PC-3 (cell line): Measurements from ENCODE around the gene GRB2. TPM values are rescaled to one million over a fixed set of nuclear protein-coding genes. Genes with fewer than 3 reads are reported as not detected.

Experiments used
- ATAC-seq: fragments of 200-7000 bp; cut with Tn5 transposase; 2 replicates; pipeline ENCODE4 v1.9.1; 2020; ENCODE audit warnings: mild to moderate bottlenecking, moderate library complexity
- BruUV-seq: library from RNA; stranded (reverse); fragments of 400-500 nt; replicated peaks from 2 replicates; lab custom pipeline; 2021; lab: Mats Ljungman, UMichigan
- CTCF ChIA-PET: fragments of 300-600 bp; sonication (Branson Sonifier 250); formaldehyde crosslinking; loops from one replicate; lab custom pipeline; 2022; ENCODE audit warnings: antibody characterized with exemption; lab: Charles Lee
- POLR2A ChIA-PET: fragments of 300-600 bp; sonication (Branson Sonifier 250); formaldehyde crosslinking; loops from one replicate; lab custom pipeline; 2022; ENCODE audit warnings: antibody characterized with exemption; ENCODE audit not compliant: unreplicated experiment; lab: Charles Lee
- DNase-seq: peaks from one replicate; pipeline ENCODE4 v3.0.0-alpha.2; 2015
- H2AFZ ChIP-seq: fragments of 300-600 bp; sonication (generic); 2 replicates; pipeline ENCODE4 v1.6.0; 2016; ENCODE audit warnings: antibody characterized with exemption, low read length
- H3F3A ChIP-seq: fragments of 300-600 bp; sonication (generic); one replicate; pipeline ENCODE4 v1.6.0; 2017; ENCODE audit warnings: antibody characterized with exemption, low read length, control low read depth, mild to moderate bottlenecking; ENCODE audit not compliant: unreplicated experiment
- H3K27ac ChIP-seq: fragments of 300-600 bp; sonication (generic); 2 replicates; pipeline ENCODE4 v1.5.1; 2016; ENCODE audit warnings: mild to moderate bottlenecking, low read length
- H3K27me3 ChIP-seq: fragments of 300-600 bp; sonication (generic); 2 replicates; pipeline ENCODE4 v1.6.1; 2016; ENCODE audit warnings: low read length, mixed read lengths
- H3K36me3 ChIP-seq: fragments of 300-600 bp; sonication (generic); 2 replicates; pipeline ENCODE4 v1.6.1; 2016; ENCODE audit warnings: low read depth, mixed run types, low read length, mixed read lengths
- H3K4me1 ChIP-seq: fragments of 300-600 bp; sonication (generic); 2 replicates; pipeline ENCODE4 v1.5.1; 2016; ENCODE audit warnings: low read length; ENCODE audit not compliant: insufficient read depth
- H3K4me2 ChIP-seq: fragments of 300-600 bp; sonication (generic); 2 replicates; pipeline ENCODE4 v1.6.0; 2016; ENCODE audit warnings: low read length
- H3K4me3 ChIP-seq: fragments of 300-600 bp; sonication (generic); 2 replicates; pipeline ENCODE4 v1.5.1; 2016; ENCODE audit warnings: mild to moderate bottlenecking, low read length, mixed read lengths
- H3K79me2 ChIP-seq: fragments of 300-600 bp; sonication (generic); 2 replicates; pipeline ENCODE4 v1.6.1; 2017; ENCODE audit warnings: low read length, mixed read lengths
- H3K9ac ChIP-seq: fragments of 300-600 bp; sonication (generic); 2 replicates; pipeline ENCODE4 v1.6.0; 2016; ENCODE audit warnings: mild to moderate bottlenecking, low read length
- H3K9me2 ChIP-seq: fragments of 300-600 bp; sonication (generic); replicated peaks from 2 replicates; pipeline ENCODE4 v1.6.1; 2016; ENCODE audit warnings: mixed run types, low read length, mixed read lengths
- H3K9me3 ChIP-seq: fragments of 300-600 bp; sonication (generic); 2 replicates; pipeline ENCODE4 v1.6.1; 2016; ENCODE audit warnings: low read length, mixed read lengths
- H4K20me1 ChIP-seq: fragments of 300-600 bp; sonication (generic); 2 replicates; pipeline ENCODE4 v1.6.1; 2016; ENCODE audit warnings: low read length, mixed read lengths
- CTCF ChIP-seq: fragments of 300-600 bp; sonication (generic); conservative IDR thresholded peaks from 2 replicates; pipeline ENCODE4 v1.5.1; 2017; ENCODE audit warnings: antibody characterized with exemption, low read depth, mild to moderate bottlenecking, low read length
- EZH2 ChIP-seq: fragments of 300-600 bp; sonication (generic); IDR thresholded peaks from one replicate; pipeline ENCODE4 v1.6.1; 2017; ENCODE audit warnings: antibody characterized with exemption, mild to moderate bottlenecking, low read length; ENCODE audit not compliant: unreplicated experiment
- EZH2phosphoT487 ChIP-seq: fragments of 300-600 bp; sonication (generic); IDR thresholded peaks from 2 replicates; pipeline ENCODE4 v1.6.1; 2018; ENCODE audit warnings: mild to moderate bottlenecking, antibody characterized with exemption, low read length, borderline replicate concordance
- intact Hi-C: fragments of 100-400 bp; cut with micrococcal nuclease; formaldehyde crosslinking; loops from 2 replicates; pipeline ENCODE4 v1.9.0; 2023
- total RNA-seq: library from RNA; depleted of rRNA; stranded (reverse); fragments of >200 nt; gene quantifications from 2 replicates; pipeline ENCODE4 v1.2.3, GENCODE V29; 2014

GRB2 gene
- total RNA-seq, 1 experiment from 2014 or later: 224 TPM

GRCh38 chr17:75325348-75325747, 80.1 kb downstream of the GRB2 start:
- ATAC-seq: no peak
- CTCF ChIA-PET: no interaction called here

GRCh38 chr17:75321506-75321905, 84.0 kb downstream of the GRB2 start:
- 0 out of 2 replicates have a peak, but pooled peaks cover 2% of the 10 kb centered on the region for H3K79me2 ChIP-seq
- no peak overlapping the region for H2AFZ ChIP-seq
- POLR2A ChIA-PET: interaction anchor here (0.7 kb wide), 1 partner anchor 88 kb away, joined by 11 read pairs; no protein-coding TSS in a partner anchor
- H3K4me1 ChIP-seq: no peaks in the 10 kb centered on the region
- intact Hi-C loops: no loop called here
- no peaks in the 10 kb centered on the region for H3K27me3 ChIP-seq
- no peak overlapping the region for H3K27ac ChIP-seq
- no TSS peak for BruUV-seq
- H4K20me1 ChIP-seq: no peaks in the 10 kb centered on the region
- no peak for ATAC-seq
- CTCF ChIA-PET: no interaction called here
- no peak overlapping the region for H3K9ac ChIP-seq
- TF ChIP-seq EZH2phosphoT487: no peak
- no peak for TF ChIP-seq EZH2
- no peak for TF ChIP-seq CTCF
- no peaks in the 10 kb centered on the region for H3K9me3 ChIP-seq
- no peaks in the 10 kb centered on the region for H3K9me2 ChIP-seq
- H3K4me3 ChIP-seq: no peak overlapping the region
- no peaks in the 10 kb centered on the region for H3F3A ChIP-seq
- H3K4me2 ChIP-seq: no peak overlapping the region
- no peak for DNase-seq
- H3K36me3 ChIP-seq: peaks cover 37% of the 10 kb centered on the region

More at GRCh38 chr17:75325348-75325747, 80.1 kb downstream of the GRB2 start:
- Histone ChIP-seq H3K27me3 (no peaks in the 10 kb centered on the region), H3F3A (no peaks in the 10 kb centered on the region), H3K9me2 (no peaks in the 10 kb centered on the region), H3K27ac (no peak overlapping the region), H4K20me1 (no peaks in the 10 kb centered on the region), H3K4me1 (no peaks in the 10 kb centered on the region), H3K79me2 (peaks cover 13% of the 10 kb centered on the region), H3K9me3 (no peaks in the 10 kb centered on the region), H3K4me2 (no peak overlapping the region), H3K36me3 (peaks cover 37% of the 10 kb centered on the region), H3K9ac (no peak overlapping the region), H2AFZ (no peak overlapping the region), H3K4me3 (no peak overlapping the region)
- POLR2A ChIA-PET: interaction anchor here (0.6 kb wide), 1 partner anchor 45 kb away, joined by 3 read pairs; no protein-coding TSS in a partner anchor
- TF ChIP-seq EZH2: no peak
- no peak for TF ChIP-seq EZH2phosphoT487
- TF ChIP-seq CTCF: no peak
- DNase-seq: no peak
- no TSS peak for BruUV-seq
- intact Hi-C loops: no loop called here

GRCh38 chr17:75319904-75320691, 85.4 kb downstream of the GRB2 start:
- POLR2A ChIA-PET: no interaction called here
- DNase-seq: no peak
- Histone ChIP-seq H3K9me3 (no peaks in the 10 kb centered on the region), H3K79me2 (no peaks in the 10 kb centered on the region), H3K36me3 (peaks cover 31% of the 10 kb centered on the region), H3F3A (no peaks in the 10 kb centered on the region), H3K9ac (no peak overlapping the region), H3K4me1 (no peaks in the 10 kb centered on the region), H3K4me3 (no peak overlapping the region), H2AFZ (no peak overlapping the region), H3K9me2 (no peaks in the 10 kb centered on the region), H3K27ac (no peak overlapping the region), H4K20me1 (no peaks in the 10 kb centered on the region), H3K27me3 (no peaks in the 10 kb centered on the region), H3K4me2 (no peak overlapping the region)
- TSS peak; percentile 31 for BruUV-seq
- CTCF ChIA-PET: no interaction called here
- TF ChIP-seq EZH2phosphoT487 (no peak), CTCF (no peak), EZH2 (no peak)
- no peak for ATAC-seq
- intact Hi-C loops: no loop called here
